K562 treated with DMSO at 1 percent for 48 hours (cell line): Measurements from ENCODE around the gene MAD2L2. TPM values are rescaled to one million over a fixed set of nuclear protein-coding genes. Genes with fewer than 3 reads are reported as not detected.

ENCODE experiments used
- total RNA-seq: library from RNA; unstranded; fragments of 300-600 nt; gene quantifications from 2 replicates; pipeline ENCODE4 v1.2.3, GENCODE V29; 2022; ENCODE audit warnings: low replicate concordance; ENCODE audit errors: extremely low read depth

Gene MAD2L2
- not detected in 2 replicates for total RNA-seq

GRCh38 chr1:11681071-11681771, at the start of gene MAD2L2:
Gene MAD2L2 (minus strand): TSS chr1:11681148. CDS start chr1:11680601, 547 bp downstream.

GRCh38 chr1:11691302-11691914, 10.5 kb upstream of the MAD2L2 start, which contains the start of gene DRAXIN:
Gene DRAXIN (plus strand): TSS chr1:11691710. CDS start chr1:11706259, 14,549 bp downstream.

GRCh38 chr1:11654137-11654938, 26.6 kb downstream of the MAD2L2 start, which contains the start of the genes FBXO2 and FBXO44:
Gene FBXO2 (minus strand): TSS chr1:11654429. CDS start chr1:11654340, 89 bp downstream.
Gene FBXO44 (plus strand): TSS chr1:11654877. CDS start chr1:11655836, 959 bp downstream.

Other genes with a start within 250 kb of the MAD2L2 start
- not detected in 2 replicates for gene DISP3, start 202.0 kb downstream of the MAD2L2 start, total RNA-seq
- gene FBXO2, start 26.7 kb downstream of the MAD2L2 start, total RNA-seq, result not detected in 2 replicates
- gene FBXO44, start 26.3 kb downstream of the MAD2L2 start, total RNA-seq, result not detected in 2 replicates
- not detected in 2 replicates for gene FBXO6, start 16.9 kb downstream of the MAD2L2 start, total RNA-seq
- gene DRAXIN, start 10.6 kb upstream of the MAD2L2 start, total RNA-seq, result not detected in 2 replicates
- gene AGTRAP, start 55.0 kb upstream of the MAD2L2 start, total RNA-seq, result not detected in 2 replicates
- gene C1orf167, start 81.0 kb upstream of the MAD2L2 start, total RNA-seq, result not detected in 2 replicates
- gene MTHFR, start 124.8 kb upstream of the MAD2L2 start, total RNA-seq, result 205 and 232 TPM in 2 replicates
- gene CLCN6, start 125.0 kb upstream of the MAD2L2 start, total RNA-seq, result not detected in 2 replicates
- gene NPPA, start 166.6 kb upstream of the MAD2L2 start, total RNA-seq, result not detected in 2 replicates
- gene NPPB, start 177.8 kb upstream of the MAD2L2 start, total RNA-seq, result not detected in 2 replicates
- gene KIAA2013, start 245.3 kb upstream of the MAD2L2 start, total RNA-seq, result not detected in 2 replicates